ENCODE results near the gene MEIS3.

Gene MEIS3

GRCh38 chr19:47419030-47419783, at the start of gene MEIS3:
MEIS3 (minus strand) TSS chr19:47419527; CDS start chr19:47419081, 446 bp downstream.
- DNase-seq (ENCODE audit: low read depth in 2 of 2): no peak

DNA sequence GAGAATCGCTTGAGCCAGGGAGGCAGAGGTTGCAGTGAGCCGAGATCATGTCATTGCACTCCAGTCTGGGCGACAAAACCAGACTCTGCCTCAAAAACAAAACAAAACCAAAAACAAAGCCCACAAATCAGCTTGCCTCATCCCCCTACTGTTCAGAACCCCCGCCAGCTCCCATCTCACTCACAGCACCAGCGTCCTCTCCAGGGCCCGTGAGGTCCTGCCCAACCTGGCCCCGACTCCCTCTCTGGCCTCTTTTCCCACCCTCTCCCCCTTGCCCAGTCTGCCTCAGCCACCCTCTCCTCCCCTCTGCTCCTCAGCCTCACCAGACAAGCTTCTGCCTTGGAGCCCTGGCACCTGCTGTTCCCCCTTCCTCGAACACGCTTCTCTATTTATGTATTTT, 48.6 kb upstream of the MEIS3 start:
- no peak for DNase-seq (ENCODE audit: low read depth in 2 of 2)

GRCh38 chr19:47465957-47466356, 46.6 kb upstream of the MEIS3 start:
- no peak for DNase-seq (ENCODE audit: low read depth in 2 of 2)

DNA sequence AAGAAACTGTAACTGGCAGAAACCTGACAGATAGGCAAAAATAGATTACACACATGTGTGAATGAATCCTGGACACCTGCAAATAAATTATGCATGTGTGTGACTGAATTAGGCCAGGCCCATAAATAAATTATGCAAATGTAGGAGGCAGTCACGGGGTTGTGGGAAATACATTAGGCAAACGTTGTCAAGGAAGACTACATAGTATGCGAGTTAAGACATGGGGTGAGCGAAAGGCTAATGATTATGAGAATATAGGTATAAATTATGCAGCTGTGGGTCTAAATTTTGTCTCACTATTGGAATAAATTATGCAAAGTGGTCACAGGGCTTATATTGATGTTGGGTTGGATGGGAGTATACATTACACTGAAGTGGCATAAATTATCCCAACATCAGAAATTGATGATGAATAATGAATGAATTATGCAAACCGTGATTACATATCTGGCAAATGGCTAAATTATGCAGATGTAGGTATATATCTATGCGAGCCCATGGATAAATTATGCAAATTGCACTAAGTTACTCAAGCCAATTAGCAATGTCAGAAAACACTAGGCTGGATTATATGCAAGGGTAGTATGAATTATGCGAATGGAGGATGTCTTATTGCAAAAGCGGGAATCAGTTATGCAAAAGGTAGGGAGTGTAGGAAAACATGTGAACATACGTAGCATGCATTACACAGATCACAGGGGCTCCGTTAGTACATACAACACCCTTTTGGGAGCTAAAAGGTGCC, 45.5 kb upstream of the MEIS3 start:
- DNase-seq (ENCODE audit: low read depth in 2 of 2): no peak

GRCh38 chr19:47461876-47462275, 42.5 kb upstream of the MEIS3 start:
- no peak for DNase-seq (ENCODE audit: low read depth in 2 of 2)

DNA sequence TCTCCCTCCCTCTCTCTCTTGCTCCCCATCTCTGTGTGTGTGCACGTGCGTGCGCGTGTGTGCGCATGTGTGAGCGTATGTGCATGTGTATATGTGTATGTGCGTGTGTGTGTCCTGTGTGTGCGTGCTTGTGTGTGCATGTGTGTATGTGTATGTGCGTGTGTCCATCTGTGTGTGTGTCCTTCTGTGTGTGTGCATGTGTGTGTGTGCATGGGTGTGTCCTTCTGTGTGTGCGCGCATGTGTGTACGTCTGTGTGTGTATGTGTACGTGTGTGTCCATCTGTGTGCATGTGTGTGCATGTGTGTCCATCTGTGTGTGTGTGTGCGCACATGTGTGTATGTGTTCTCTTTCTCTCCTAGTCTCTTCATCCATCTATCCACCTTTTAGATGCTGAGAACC, 40.1 kb upstream of the MEIS3 start:
- DNase-seq (ENCODE audit: low read depth in 2 of 2): no peak

GRCh38 chr19:47458672-47459071, 39.3 kb upstream of the MEIS3 start:
- no peak for DNase-seq (ENCODE audit: low read depth in 2 of 2)

DNA sequence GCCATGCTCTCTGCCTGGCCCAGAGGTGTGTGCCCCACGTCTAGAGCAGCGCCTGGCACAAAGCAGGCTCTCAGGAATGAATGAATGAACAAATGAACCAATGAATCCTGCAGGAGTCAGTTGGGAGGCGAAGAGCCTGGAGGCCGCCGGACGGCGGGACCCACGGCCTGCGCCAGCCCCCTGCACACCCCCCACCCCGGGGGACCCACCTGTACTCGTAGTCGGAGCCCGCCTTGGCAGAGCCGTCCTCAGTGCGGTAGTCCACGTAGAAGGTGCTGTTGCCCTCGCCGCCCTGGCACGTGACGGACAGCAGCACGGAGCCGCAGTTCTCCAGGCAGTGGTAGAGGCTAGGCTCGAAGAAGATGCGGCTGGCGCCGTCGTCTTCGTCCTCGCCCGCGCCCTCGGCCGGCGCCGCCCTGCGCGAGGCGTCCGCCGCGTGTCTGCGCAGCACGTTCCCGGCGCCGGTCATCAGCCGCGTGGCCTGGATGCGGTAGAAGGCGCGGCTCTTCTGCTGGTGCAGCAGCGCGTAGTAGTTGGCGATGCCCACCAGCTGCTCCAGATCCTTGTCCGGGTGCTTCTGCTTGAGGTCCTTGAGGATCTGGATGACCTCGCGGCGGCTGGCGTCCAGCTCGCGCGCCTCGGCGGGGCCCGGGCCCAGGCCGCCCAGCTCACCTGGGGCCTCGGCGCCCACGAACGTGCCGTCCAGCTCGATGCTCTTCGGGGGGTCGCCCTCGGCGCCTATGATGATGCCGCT, 37.6 kb upstream of the MEIS3 start:
- no peak for DNase-seq (ENCODE audit: low read depth in 2 of 2)

DNA sequence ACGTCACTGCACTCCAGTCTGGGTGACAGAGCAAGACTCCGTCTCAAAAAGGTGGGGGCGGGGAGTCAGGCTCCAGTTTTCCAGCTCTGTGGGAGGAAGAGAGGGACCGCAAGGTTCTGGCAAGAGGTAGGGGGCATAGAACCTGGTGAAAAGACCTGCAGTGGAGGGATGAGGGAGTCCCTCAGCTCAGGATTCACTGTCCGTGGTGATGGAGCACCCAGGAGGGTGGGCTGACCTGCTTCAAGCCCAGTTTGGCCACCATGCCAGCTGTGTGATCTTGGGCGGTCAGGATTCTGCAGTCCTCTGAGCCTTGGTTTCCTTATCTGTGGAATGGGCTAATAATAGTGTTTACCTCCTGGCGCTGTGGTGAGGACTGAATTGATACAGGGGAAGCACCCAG, 31.2 kb upstream of the MEIS3 start:
- DNase-seq (ENCODE audit: low read depth in 2 of 2): no peak

GRCh38 chr19:47448360-47448727, 29.0 kb upstream of the MEIS3 start:
- DNase-seq (ENCODE audit: low read depth in 2 of 2): no peak

- DNase-seq (ENCODE audit: low read depth in 2 of 2): no peak
These were observed 28.4 kb upstream of the MEIS3 start for GRCh38 chr19:47447470-47448359.

DNA sequence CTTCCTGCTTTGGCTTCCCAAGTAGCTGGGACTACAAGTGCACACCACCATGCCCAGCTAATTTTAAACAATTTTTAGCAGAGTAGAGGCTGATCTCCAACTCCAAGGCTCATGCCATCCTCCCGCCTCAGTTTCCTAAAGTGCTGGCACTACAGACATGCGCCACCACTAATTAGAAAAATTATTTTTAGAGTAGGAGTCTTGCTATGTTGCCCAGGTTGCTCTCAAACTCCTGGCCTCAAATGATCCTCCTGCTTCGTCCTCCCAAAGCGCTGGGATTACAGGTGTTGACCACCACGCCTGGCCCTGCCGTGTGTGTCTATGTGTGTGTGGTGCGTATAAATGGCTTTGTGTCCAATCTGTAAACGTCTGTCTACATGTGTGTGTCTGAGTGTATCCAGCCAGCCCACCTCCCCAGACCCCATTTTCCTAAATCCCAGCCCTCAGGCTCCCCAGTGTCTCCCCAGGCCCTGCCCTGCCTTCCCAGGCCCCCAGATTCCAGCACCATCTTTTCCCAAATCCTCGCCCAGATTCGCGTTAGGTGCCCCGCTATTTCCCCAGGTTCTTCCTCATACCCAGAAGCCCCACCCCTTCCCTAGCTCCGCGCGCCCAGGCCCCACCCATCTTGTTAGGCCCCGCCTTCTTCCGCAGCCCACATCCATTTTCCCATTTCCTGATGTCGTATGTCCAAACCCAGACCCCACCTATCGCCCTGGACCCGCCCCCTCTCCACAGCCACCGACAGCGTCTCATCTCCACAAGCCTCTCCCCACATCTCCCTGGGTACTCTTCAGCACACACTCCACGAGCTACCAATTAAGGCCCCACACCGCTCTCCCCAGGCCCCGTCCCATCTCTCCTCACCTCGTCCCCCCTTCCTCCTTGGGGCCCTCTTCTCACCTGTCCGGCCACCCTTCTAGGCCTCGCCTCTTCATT, 27.5 kb upstream of the MEIS3 start:
- DNase-seq (ENCODE audit: low read depth in 2 of 2): no peak

GRCh38 chr19:47445937-47446402, 26.6 kb upstream of the MEIS3 start:
- DNase-seq (ENCODE audit: low read depth in 2 of 2): peak; percentile 59 to 72

DNA sequence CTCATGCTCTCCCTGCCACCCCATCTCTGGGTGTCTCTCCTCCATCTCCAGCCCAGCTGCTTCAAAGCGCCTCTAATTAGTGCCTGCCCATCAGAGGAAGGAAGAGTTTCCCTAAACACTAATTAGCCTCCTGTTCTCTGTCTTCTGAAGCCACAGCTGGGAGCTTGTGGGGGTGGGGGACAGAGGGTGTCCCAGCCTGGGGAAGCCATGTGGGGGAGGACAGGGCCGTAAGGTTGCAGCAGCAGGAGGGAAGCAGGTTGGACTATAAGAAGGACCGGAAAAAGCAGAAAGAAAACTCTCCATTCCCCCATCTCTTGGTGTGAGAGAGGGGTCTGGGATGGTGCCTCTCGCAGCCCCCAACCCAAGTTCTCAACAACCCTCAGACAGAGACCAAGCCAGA, 26.2 kb upstream of the MEIS3 start:
- no peak for DNase-seq (ENCODE audit: low read depth in 2 of 2)

GRCh38 chr19:47444388-47444821, 25.1 kb upstream of the MEIS3 start:
- no peak for DNase-seq (ENCODE audit: low read depth in 2 of 2)

GRCh38 chr19:47443331-47443730, 24.0 kb upstream of the MEIS3 start:
- no peak for DNase-seq (ENCODE audit: low read depth in 2 of 2)

DNA sequence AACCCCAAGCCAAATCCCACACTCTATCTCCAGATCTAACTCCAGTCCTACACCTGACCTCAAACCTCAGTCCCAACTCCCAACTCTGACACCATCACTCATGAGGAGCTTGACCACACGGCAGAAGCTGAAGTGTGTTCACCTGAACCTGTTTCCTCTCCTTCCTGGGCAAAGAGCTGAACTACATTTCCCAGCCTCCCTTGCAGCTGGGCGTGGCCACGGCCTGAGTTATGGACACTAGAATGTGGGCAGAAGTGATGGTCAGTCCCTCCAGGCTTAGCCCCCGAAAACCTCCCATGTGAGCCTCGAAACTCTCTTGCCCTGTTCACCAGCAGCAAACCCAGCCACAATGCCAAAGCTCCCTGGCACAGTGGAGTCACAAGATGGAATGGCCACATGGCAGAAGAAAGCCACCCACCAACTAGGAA, 19.5 kb upstream of the MEIS3 start:
- DNase-seq (ENCODE audit: low read depth in 2 of 2): no peak

DNA sequence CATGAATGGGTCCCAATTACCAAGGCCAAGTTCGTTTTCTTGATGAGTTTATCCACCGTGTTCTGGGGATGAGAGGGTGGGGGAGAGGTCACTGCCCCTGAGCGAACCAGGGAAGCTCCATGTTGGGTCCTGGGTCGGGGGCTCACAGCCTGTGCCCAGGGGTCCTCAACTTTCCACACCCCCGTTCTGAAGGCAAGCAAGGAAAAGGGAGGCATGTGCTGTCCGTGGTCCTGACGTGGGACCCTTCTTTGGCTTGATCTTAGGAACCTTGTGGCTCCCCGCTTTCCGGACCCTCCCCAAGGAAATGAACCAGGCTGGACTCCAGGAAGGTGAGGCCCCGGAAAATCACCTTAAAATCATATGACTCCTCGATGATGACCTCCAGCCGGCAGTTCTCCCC, 18.2 kb upstream of the MEIS3 start:
- DNase-seq (ENCODE audit: low read depth in 2 of 2): no peak

DNA sequence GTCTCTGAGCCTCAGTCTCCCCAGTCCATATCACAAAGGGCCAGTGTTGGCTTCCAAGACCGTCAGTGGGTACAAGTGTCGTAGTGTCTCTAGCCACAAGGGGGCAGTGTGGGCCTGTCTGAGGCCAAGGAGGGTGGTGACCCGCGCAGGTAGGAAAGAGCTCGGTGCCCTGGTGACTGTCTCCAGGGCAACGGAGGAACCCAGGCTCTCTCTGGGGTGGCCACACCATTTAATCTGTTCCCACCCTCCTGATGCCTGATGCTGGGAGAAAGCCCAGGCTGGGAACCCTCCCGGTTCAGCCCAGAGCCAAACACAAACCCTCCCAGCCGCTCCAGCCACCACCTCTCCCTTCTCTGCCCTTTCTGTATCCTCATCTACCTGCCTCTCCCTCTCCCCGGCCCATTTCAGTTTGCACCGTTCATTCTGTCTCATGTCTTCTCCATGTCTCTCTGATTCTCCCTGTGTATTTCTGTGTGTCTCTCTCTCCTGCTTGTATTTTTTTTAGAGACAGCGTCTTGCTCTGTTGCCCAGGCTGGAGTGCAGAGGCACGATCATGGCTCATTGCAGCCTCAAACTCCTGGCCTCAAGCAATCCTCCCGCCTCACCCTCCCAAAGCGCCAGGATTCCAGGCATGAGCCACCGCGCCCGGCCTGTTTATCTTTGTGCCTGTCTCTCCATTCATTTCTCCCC, 17.5 kb upstream of the MEIS3 start:
- peak; percentile 72 to 73 for DNase-seq (ENCODE audit: low read depth in 2 of 2)

All from activated CD8-positive, alpha-beta memory T cell treated with anti-CD3 and anti-CD28 coated beads for 4 hours (primary cell).